Measurements from ENCODE around the gene EFHC1. TPM values are rescaled to one million over a fixed set of nuclear protein-coding genes. Genes with fewer than 3 reads are reported as not detected.

Gene EFHC1
- total RNA-seq, 1 donor from 2014 or later: 1.6 TPM

- intact Hi-C loops (cut with micrococcal nuclease): loop anchor here (1.0 to 5.0 kb wide), 5 partner anchors 39 to 126 kb away; partner anchors contain the start of gene EFHC1
These were observed 115.7 kb downstream of the EFHC1 start for GRCh38 chr6:52535711-52536423.

- intact Hi-C loops (cut with micrococcal nuclease): loop anchor here (5.0 kb wide), 1 partner anchor 126 kb away; no protein-coding TSS in a partner anchor
These were observed 116.3 kb downstream of the EFHC1 start for GRCh38 chr6:52536424-52536916.

GRCh38 chr6:52537001-52537753 lies 117.0 kb downstream of the EFHC1 start:
- intact Hi-C loops (cut with micrococcal nuclease): loop anchor here (1.0 to 5.0 kb wide), 2 partner anchors 21 to 125 kb away; no protein-coding TSS in a partner anchor

GRCh38 chr6:52538252-52538900 lies 118.2 kb downstream of the EFHC1 start:
- intact Hi-C loops (cut with micrococcal nuclease): loop anchor here (5.0 kb wide), 1 partner anchor 124 kb away; no protein-coding TSS in a partner anchor

GRCh38 chr6:52538901-52539354 lies 118.8 kb downstream of the EFHC1 start:
- intact Hi-C loops (cut with micrococcal nuclease): loop anchor here (5.0 kb wide), 1 partner anchor 123 kb away; no protein-coding TSS in a partner anchor

- intact Hi-C loops (cut with micrococcal nuclease): loop anchor here (5.0 kb wide), 1 partner anchor 123 kb away; no protein-coding TSS in a partner anchor
These were observed 119.5 kb downstream of the EFHC1 start for GRCh38 chr6:52539607-52540006.

- intact Hi-C loops (cut with micrococcal nuclease): no loop called here
These were observed 120.3 kb downstream of the EFHC1 start for GRCh38 chr6:52540286-52540902.

- intact Hi-C loops (cut with micrococcal nuclease): no loop called here
These were observed 121.0 kb downstream of the EFHC1 start for GRCh38 chr6:52541135-52541534.

GRCh38 chr6:52543262-52543661 lies 123.1 kb downstream of the EFHC1 start:
- intact Hi-C loops (cut with micrococcal nuclease): no loop called here

GRCh38 chr6:52543729-52544601 lies 123.8 kb downstream of the EFHC1 start:
- intact Hi-C loops (cut with micrococcal nuclease): no loop called here

GRCh38 chr6:52544602-52545405 lies 124.7 kb downstream of the EFHC1 start:
- intact Hi-C loops (cut with micrococcal nuclease): no loop called here

GRCh38 chr6:52545406-52546119 lies 125.4 kb downstream of the EFHC1 start:
- intact Hi-C loops (cut with micrococcal nuclease): no loop called here

- intact Hi-C loops (cut with micrococcal nuclease): no loop called here
These were observed 126.0 kb downstream of the EFHC1 start for GRCh38 chr6:52546192-52546591.

- intact Hi-C loops (cut with micrococcal nuclease): no loop called here
These were observed 126.5 kb downstream of the EFHC1 start for GRCh38 chr6:52546678-52547077.

GRCh38 chr6:52547647-52548352 lies 127.7 kb downstream of the EFHC1 start:
- intact Hi-C loops (cut with micrococcal nuclease): no loop called here

- intact Hi-C loops (cut with micrococcal nuclease): no loop called here
These were observed 128.2 kb downstream of the EFHC1 start for GRCh38 chr6:52548353-52548713.

GRCh38 chr6:52548999-52549398 lies 128.9 kb downstream of the EFHC1 start:
- intact Hi-C loops (cut with micrococcal nuclease): no loop called here

GRCh38 chr6:52549428-52549827 lies 129.3 kb downstream of the EFHC1 start:
- intact Hi-C loops (cut with micrococcal nuclease): no loop called here
